Gastroesophageal sphincter (tissue), 4 donors: Measurements from ENCODE around the gene KLK3. TPM values are rescaled to one million over a fixed set of nuclear protein-coding genes. Genes with fewer than 3 reads are reported as not detected.

ENCODE experiments used
- ATAC-seq: fragments of 150-250 bp; one replicate; pipeline ENCODE4 v1.9.1; 2016; ENCODE audit warnings: mild to moderate bottlenecking, moderate library complexity
- H3K27ac ChIP-seq, 4 donors: fragments of 200-600 bp; sonication (generic) in 3 of 4; 1 replicate in 3 of 4; 2 replicates in 1 of 4; pipeline ENCODE4 v1.5.1; 2016 to 2019
- H3K27me3 ChIP-seq: fragments of 200-600 bp; sonication (generic); one replicate; pipeline ENCODE4 v1.5.1; 2019
- H3K36me3 ChIP-seq, 2 donors: fragments of 200-600 bp; sonication (generic); one replicate each; pipeline ENCODE4 v1.5.1; 2019; ENCODE audit warnings: control low read depth in 1 of 2
- H3K4me1 ChIP-seq, 3 donors: fragments of 200-600 bp; sonication (generic); 1 replicate in 2 of 3; 2 replicates in 1 of 3; pipeline ENCODE4 v1.5.1; 2016 to 2019; ENCODE audit warnings: control low read depth in 2 of 3
- H3K4me3 ChIP-seq, 2 donors: fragments of 200-600 bp; sonication (generic); one replicate each; pipeline ENCODE4 v1.5.1; 2019; ENCODE audit warnings: mild to moderate bottlenecking in 1 of 2, moderate library complexity in 1 of 2
- H3K9me3 ChIP-seq, 3 donors: fragments of 200-600 bp; sonication (generic); one replicate each; pipeline ENCODE4 v1.5.1; 2017 to 2019; ENCODE audit warnings: control low read depth in 2 of 3
- CTCF ChIP-seq, 4 experiments: fragments of 200-600 bp in 2 of 4; fragments of 450-650 bp in 2 of 4; sonication (generic) in 1 of 4; IDR thresholded peaks; one replicate each; pipeline ENCODE4 v1.5.1; 2017 to 2019; ENCODE audit warnings: antibody characterized with exemption in 4 of 4, mild to moderate bottlenecking in 2 of 4, moderate library complexity in 2 of 4
- EP300 ChIP-seq: sonication (generic); formaldehyde crosslinking; IDR thresholded peaks from one replicate; pipeline ENCODE4 v1.6.1; 2017; ENCODE audit warnings: antibody characterized with exemption, mild to moderate bottlenecking
- POLR2A ChIP-seq, 2 donors: fragments of 450-650 bp; IDR thresholded peaks; one replicate each; pipeline ENCODE4 v1.6.1; 2017; ENCODE audit warnings: antibody characterized with exemption in 2 of 2, mild to moderate bottlenecking in 2 of 2, moderate library complexity in 1 of 2
- POLR2AphosphoS5 ChIP-seq: sonication (generic); formaldehyde crosslinking; IDR thresholded peaks from one replicate; pipeline ENCODE4 v1.6.1; 2017; ENCODE audit warnings: antibody characterized with exemption
- WGBS, 2 donors: methylation state at CpG; one replicate each; pipeline ENCODE4 v1.1.5; 2018; ENCODE audit warnings: low coverage in 1 of 2; 5-methylcytosine and 5-hydroxymethylcytosine counted together
- total RNA-seq, 4 donors: library from RNA; depleted of rRNA; stranded (reverse); fragments of >200 nt; gene quantifications; one replicate each; pipeline ENCODE4 v1.1.0, GENCODE V29; 2016

Gene KLK3
- total RNA-seq, 4 donors from 2014 or later, result not detected

GRCh38 chr19:50878851-50879250 is 24.1 kb downstream of the KLK3 start:
- peaks cover 74% of the 10 kb centered on the region for H3K27me3 ChIP-seq
- TF ChIP-seq EP300, result no peak
- TF ChIP-seq CTCF (IDR thresholded peaks at IDR 0.05), result no peak
- no peak for TF ChIP-seq POLR2AphosphoS5
- TF ChIP-seq POLR2A (IDR thresholded peaks at IDR 0.05), result no peak
- no peaks in the 10 kb centered on the region for H3K9me3 ChIP-seq
- H3K4me3 ChIP-seq, result no peak overlapping the region
- no peaks in the 10 kb centered on the region for H3K36me3 ChIP-seq
- WGBS, 2 donors, result 31 to 58% methylated on average over 4 of the region's 5 CpGs
- no peak for ATAC-seq
- no peaks in the 10 kb centered on the region for H3K4me1 ChIP-seq
- no peak overlapping the region for H3K27ac ChIP-seq

DNA sequence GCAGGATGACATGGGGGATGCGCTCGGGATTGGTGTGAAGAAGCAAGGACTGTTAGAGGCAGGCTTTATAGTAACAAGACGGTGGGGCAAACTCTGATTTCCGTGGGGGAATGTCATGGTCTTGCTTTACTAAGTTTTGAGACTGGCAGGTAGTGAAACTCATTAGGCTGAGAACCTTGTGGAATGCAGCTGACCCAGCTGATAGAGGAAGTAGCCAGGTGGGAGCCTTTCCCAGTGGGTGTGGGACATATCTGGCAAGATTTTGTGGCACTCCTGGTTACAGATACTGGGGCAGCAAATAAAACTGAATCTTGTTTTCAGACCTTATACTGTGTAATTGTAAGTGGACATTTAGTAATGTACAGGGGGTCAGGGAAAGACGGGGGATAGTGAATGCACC is 25.5 kb downstream of the KLK3 start:
- peaks cover 69% of the 10 kb centered on the region for H3K27me3 ChIP-seq
- TF ChIP-seq POLR2AphosphoS5, result no peak
- no peak for TF ChIP-seq EP300
- no peak for TF ChIP-seq CTCF (IDR thresholded peaks at IDR 0.05)
- no peak for TF ChIP-seq POLR2A (IDR thresholded peaks at IDR 0.05)
- no peak overlapping the region for H3K27ac ChIP-seq
- 56 to 73% methylated on average over 5 of the region's 5 CpGs for WGBS, 2 donors
- H3K4me1 ChIP-seq, result no peaks in the 10 kb centered on the region
- H3K4me3 ChIP-seq, result no peak overlapping the region
- no peaks in the 10 kb centered on the region for H3K9me3 ChIP-seq
- ATAC-seq, result no peak
- H3K36me3 ChIP-seq, result no peaks in the 10 kb centered on the region

- TF ChIP-seq POLR2A (IDR thresholded peaks at IDR 0.05) (no peak), EP300 (no peak), CTCF (IDR thresholded peaks at IDR 0.05) (no peak), POLR2AphosphoS5 (no peak)
- WGBS, 2 donors, result 100% methylated on average over 1 of the region's 3 CpGs
Observed at GRCh38 chr19:50882188-50882587, 27.5 kb downstream of the KLK3 start.

DNA sequence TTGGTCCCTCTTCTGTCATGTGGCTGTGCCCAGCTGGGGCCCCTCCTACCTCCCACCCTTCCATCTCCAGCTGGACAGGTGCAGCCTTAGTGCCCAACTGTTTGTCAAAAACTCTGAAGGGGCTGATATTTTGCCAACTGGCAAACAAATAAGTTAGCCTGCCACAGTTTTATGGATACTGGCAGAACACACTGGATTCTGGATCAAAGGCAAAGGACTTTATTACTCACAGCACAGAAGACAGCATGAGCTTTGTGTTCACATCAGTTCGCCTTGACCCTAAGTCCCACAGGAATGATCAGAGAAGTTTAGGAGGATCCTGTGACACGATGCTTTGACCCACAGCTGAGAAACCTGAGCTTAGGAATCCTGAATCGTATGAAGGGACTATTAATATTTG is 34.9 kb downstream of the KLK3 start:
- ATAC-seq, result no peak
- Histone ChIP-seq H3K9me3 (no peaks in the 10 kb centered on the region), H3K27me3 (peaks cover 63% of the 10 kb centered on the region), H3K27ac (no peak overlapping the region), H3K4me1 (no peaks in the 10 kb centered on the region), H3K4me3 (no peak overlapping the region), H3K36me3 (no peaks in the 10 kb centered on the region)
- TF ChIP-seq POLR2A (IDR thresholded peaks at IDR 0.05), result no peak
- TF ChIP-seq EP300, result no peak
- 37 to 51% methylated on average over 3 of the region's 3 CpGs for WGBS, 2 donors

More at GRCh38 chr19:50882188-50882587, 27.5 kb downstream of the KLK3 start:
- peaks cover 56% of the 10 kb centered on the region for H3K27me3 ChIP-seq
- H3K4me1 ChIP-seq, result no peaks in the 10 kb centered on the region
- no peak overlapping the region for H3K4me3 ChIP-seq
- H3K36me3 ChIP-seq, result no peaks in the 10 kb centered on the region
- H3K27ac ChIP-seq, result no peak overlapping the region
- no peak for ATAC-seq
- H3K9me3 ChIP-seq, result no peaks in the 10 kb centered on the region

DNA sequence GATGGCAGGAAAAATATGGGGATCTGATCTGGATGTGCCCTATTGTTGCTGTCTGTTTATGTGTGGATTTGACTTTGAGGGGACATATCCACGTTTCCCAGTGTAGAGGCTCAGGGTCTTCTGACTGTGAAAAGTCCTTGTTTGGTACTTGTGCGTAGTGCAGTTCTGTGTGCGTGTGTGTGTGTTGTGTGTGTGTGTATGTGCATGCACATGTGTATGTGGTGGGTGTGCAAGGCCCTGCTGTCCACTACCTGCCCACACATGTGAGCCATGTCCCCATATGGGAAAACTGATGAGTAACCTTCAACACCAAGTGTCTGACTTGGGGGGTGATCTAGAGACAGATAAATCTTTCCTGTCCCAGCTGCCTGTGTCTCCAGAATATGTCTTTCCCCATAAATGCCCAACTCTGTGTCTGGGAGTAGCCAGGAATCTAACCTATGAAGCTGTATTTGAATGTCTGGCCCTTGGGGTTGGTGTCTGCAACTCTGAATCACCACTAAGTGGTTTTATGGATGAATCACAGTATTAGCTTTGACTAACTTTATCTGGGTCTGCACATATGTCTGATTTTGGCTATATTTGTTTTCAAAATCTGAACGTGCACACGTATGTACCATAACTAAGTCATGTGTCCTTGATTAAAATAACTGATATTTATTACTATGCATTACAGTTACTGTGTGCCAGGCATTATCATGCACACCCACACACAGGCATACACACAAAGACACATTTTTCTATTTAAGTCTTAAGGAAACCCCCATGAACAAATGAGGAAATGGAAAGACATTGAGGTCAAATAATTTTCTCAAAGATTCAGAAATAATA is 35.9 kb downstream of the KLK3 start:
- Histone ChIP-seq H3K4me3 (no peak overlapping the region), H3K4me1 (no peaks in the 10 kb centered on the region), H3K27ac (no peak overlapping the region), H3K36me3 (no peaks in the 10 kb centered on the region), H3K27me3 (peaks cover 67% of the 10 kb centered on the region), H3K9me3 (no peaks in the 10 kb centered on the region)
- WGBS, 2 donors, result 15 to 56% methylated on average over 3 to 4 of the region's 5 CpGs
- TF ChIP-seq POLR2AphosphoS5 (no peak), EP300 (no peak), POLR2A (IDR thresholded peaks at IDR 0.05) (no peak), CTCF (IDR thresholded peaks at IDR 0.05) (no peak)
- no peak for ATAC-seq
